ENCODE measurements around the gene MELK.
"Not testable (repeated sequence)": the region's sequence is repeated elsewhere in the genome, so short reads cannot be mapped to it uniquely, and the experiment has no call there.

MELK gene

GRCh38 chr9:36566813-36567221 lies 5.9 kb upstream of the MELK start:
- DNase-seq (ENCODE audit: low spot score), result no peak
- TF ChIP-seq CTCF (IDR thresholded peaks at IDR 0.05; ENCODE audit: extremely low read depth, missing control alignments), result no peak

GRCh38 chr9:36568681-36569080 lies 4.0 kb upstream of the MELK start:
- not testable (repeated sequence) for DNase-seq (ENCODE audit: low spot score)

GRCh38 chr9:36571333-36571732 lies 1.4 kb upstream of the MELK start:
- no peak for DNase-seq (ENCODE audit: low spot score)
- no peak for TF ChIP-seq CTCF (IDR thresholded peaks at IDR 0.05; ENCODE audit: extremely low read depth, missing control alignments)

- not testable (repeated sequence) for DNase-seq (ENCODE audit: low spot score)
These were observed 1.4 kb downstream of the MELK start for GRCh38 chr9:36574045-36574444.

- no peak for TF ChIP-seq CTCF (IDR thresholded peaks at IDR 0.05; ENCODE audit: extremely low read depth, missing control alignments)
- no peak for DNase-seq (ENCODE audit: low spot score)
These were observed 2.8 kb downstream of the MELK start for GRCh38 chr9:36575411-36575882.

- no peak for TF ChIP-seq CTCF (IDR thresholded peaks at IDR 0.05; ENCODE audit: extremely low read depth, missing control alignments)
- no peak for DNase-seq (ENCODE audit: low spot score)
These were observed 4.2 kb downstream of the MELK start for GRCh38 chr9:36576866-36577265.

GRCh38 chr9:36584620-36585460 lies 12.1 kb downstream of the MELK start:
- DNase-seq (ENCODE audit: low spot score), result no peak
- TF ChIP-seq CTCF (IDR thresholded peaks at IDR 0.05; ENCODE audit: extremely low read depth, missing control alignments), result no peak

GRCh38 chr9:36590231-36590630 lies 17.5 kb downstream of the MELK start:
- no peak for TF ChIP-seq CTCF (IDR thresholded peaks at IDR 0.05; ENCODE audit: extremely low read depth, missing control alignments)
- DNase-seq (ENCODE audit: low spot score), result no peak
